Glomerular endothelial cell (primary cell): ENCODE measurements around the gene TOMM6. TPM values are rescaled to one million over a fixed set of nuclear protein-coding genes. Genes with fewer than 3 reads are reported as not detected.
A peak's percentile ranks its signal among the peaks of the same experiment; 100 is the strongest.

ENCODE experiments used
- DNase-seq: peaks from one replicate; pipeline ENCODE4 v3.0.0-alpha.2; 2011; ENCODE audit warnings: low read depth, low spot score; ENCODE audit errors: extremely low read depth
- total RNA-seq: library from RNA; depleted of rRNA; stranded (reverse); fragments of >200 nt; gene quantifications from 2 replicates; pipeline ENCODE4 v1.2.3, GENCODE V29; 2015

The TOMM6 gene
- 169 and 172 TPM in 2 replicates for total RNA-seq

GRCh38 chr6:41787219-41787917, at the start of gene TOMM6:
Gene TOMM6, plus strand, starts transcription at chr6:41787694. Its CDS starts 4 bp downstream, at chr6:41787698.
- DNase-seq: peak; percentile 63

DNA sequence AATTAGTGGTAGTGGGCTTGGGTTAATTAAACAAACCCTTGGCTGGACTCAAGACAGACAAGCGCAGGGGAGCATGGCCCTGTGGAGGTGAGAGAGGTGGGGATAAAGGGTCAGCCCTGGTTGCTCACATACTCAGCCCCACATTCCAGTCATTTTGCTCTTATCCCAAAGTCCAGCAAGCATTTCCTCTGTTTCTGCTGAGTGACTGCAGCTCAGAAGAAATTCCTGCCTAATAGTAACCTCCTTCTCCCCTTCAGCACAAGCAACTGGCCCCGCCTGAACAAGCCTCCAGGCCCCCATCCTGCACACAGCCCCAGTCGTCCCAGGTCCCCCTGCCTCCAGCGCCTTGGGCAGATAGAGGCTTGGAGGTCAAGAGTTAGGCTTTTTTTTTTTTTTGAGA, 48.5 kb upstream of the TOMM6 start:
- DNase-seq: no peak

GRCh38 chr6:41740366-41741162, 46.9 kb upstream of the TOMM6 start:
- no peak for DNase-seq

GRCh38 chr6:41741625-41742490, 45.6 kb upstream of the TOMM6 start:
- DNase-seq: no peak

DNA sequence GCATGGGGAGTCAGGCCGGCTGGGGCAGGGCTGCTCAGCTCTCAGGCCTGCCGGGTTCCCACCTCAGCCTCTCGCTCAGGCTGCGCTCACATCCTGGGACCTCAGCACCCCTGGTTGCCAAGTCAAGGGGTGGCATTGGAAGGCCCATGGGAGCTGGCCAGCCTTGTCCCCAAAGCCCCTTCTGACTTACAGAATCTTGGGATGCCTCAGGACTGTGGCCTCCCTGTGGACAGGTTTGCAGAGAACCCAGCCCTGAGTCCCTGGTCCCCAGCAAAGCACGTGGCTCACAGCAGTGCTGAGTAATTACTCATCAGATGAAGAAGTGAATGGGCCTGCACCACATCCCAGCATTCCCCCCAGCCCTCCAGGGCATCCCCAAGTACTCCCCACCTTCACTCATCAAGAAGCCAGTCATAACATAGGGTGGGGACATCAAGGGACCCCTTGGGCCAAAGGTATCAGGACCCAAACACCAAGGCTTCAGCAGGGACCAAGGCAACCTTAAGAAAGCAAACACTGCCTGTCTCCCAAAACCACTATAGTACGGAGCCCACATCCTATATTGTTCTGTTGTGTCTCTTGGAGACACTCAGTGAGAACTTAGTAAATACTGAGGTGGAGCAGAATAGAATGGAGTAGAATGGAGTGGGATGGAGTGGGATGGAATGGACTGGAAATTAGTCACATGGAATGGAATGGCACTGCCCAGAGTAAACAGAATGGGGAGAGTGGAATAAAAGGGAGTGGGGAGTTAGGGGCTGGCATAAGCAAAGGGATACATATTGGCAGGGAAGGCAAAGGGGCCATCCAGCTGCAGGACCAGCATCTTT, 43.9 kb upstream of the TOMM6 start:
- DNase-seq: no peak

DNA sequence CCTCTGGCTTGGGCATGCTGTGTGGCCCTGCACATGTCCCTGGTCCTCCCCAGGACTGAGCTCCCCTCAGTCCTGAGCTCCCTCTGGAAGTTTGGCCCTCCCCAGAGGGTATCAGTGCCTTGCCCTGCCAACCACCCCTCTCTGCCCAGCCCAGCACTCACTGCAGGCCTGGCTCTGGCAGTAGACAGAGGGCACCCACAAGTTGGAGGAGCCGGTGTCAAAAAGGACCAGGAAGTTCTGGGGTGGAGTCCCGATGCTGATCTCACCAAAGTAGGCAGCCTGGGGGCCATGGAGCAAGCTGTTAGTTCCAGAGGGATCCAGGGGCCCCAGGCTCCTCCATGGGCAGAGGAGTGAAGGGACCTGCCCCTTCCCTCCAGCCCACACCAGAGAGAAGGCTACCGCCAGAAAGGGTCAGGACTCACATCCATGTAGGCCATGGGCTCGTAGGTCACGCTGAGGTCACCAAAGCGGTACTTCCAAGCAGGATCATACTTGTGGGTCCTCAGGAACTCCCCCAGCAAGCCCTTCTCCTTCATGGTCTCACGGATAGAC, 43.2 kb upstream of the TOMM6 start:
- no peak for DNase-seq

- DNase-seq: no peak
These were observed 41.4 kb upstream of the TOMM6 start for GRCh38 chr6:41746107-41746506.

DNA sequence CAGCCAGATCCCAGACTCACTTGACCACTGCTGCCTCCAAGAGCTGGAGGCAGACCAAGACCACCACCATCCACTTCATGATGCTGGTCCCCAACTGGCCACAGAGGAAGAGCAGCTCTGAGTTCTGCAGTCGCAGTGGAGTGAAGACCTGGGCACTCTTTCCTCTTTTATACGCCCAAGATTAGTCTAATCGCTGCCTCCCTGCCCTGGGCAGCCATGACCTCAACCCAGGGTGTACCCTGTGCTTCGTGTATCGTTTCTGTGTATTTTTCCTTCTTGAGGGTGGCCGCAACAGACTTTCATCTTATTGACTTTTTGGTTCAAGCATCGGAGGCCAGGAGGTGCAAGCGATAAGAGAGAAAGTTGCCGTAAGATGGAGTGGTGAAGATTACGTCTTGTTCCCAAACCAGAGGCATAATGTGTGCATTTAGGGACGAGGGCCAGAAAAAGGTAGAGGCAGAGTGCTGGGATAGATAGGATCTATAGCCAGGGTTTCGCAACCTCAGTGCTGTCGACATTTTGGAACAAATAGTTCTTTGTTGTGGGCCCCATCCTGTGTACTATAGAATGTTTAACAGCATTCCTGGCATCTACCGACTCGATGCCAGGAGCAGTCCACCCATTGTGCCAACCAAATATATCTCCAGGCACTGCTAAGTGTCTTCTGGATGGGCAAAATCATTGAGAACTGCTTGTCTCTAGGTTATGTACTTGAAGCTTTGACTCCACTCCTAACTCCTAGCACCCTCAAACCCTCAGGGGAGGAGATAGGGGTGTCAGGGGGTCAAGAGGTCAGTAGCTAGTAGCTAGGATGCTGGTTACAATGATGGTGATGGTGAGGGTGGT, 40.0 kb upstream of the TOMM6 start, which contains the start of gene PGC:
Gene PGC (minus strand): TSS at position 142 of the 846 bp plus-strand sequence. CDS start 63 bp downstream, at position 79.
- DNase-seq: no peak

GRCh38 chr6:41748102-41748477, 39.4 kb upstream of the TOMM6 start:
- DNase-seq: no peak

DNA sequence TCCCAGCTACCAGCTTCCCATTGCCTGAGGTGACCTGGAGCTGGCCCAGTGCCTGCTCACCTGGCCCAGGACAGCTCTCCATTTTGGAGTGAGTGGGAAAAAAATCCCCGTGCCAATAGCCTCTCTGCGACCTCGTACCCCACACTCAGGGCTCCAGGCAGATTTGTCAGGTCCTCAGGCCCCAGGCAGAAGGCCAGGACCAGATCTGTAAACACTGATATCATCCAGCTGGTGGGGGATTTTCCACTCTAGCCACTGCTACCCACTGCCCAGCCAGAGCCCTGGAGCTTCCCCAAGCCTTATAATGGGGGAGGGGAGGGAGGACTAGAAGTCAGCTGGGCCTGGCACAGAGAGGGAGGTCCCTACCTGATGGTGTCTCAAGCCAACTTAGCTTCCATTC, 39.0 kb upstream of the TOMM6 start:
- no peak for DNase-seq

GRCh38 chr6:41750374-41750773, 37.1 kb upstream of the TOMM6 start:
- no peak for DNase-seq

GRCh38 chr6:41755895-41756294, 31.6 kb upstream of the TOMM6 start:
- DNase-seq: no peak

- no peak for DNase-seq
These were observed 31.1 kb upstream of the TOMM6 start for GRCh38 chr6:41756354-41756753.

- DNase-seq: no peak
These were observed 30.2 kb upstream of the TOMM6 start for GRCh38 chr6:41757271-41757670.

GRCh38 chr6:41757931-41758640, 29.4 kb upstream of the TOMM6 start:
- DNase-seq: no peak

DNA sequence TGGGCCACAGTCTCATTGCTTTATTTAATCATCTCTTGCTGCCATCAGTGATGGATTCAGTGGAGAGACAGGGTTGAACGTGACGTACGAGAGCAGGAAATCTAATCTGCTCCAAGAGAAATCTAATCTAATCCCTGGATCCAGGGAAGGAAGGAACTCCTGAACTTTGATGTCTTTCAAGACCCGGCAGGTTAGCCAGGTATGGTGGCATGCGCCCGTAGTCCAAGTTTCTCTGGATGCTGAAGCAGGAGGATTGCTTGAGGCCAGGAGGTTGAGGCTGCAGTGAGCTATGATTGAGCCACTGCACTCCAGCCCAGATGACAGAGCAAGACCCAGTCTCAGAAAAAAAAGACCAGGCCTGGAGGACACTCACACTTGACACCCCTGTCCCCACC, 28.9 kb upstream of the TOMM6 start:
- DNase-seq: no peak

DNA sequence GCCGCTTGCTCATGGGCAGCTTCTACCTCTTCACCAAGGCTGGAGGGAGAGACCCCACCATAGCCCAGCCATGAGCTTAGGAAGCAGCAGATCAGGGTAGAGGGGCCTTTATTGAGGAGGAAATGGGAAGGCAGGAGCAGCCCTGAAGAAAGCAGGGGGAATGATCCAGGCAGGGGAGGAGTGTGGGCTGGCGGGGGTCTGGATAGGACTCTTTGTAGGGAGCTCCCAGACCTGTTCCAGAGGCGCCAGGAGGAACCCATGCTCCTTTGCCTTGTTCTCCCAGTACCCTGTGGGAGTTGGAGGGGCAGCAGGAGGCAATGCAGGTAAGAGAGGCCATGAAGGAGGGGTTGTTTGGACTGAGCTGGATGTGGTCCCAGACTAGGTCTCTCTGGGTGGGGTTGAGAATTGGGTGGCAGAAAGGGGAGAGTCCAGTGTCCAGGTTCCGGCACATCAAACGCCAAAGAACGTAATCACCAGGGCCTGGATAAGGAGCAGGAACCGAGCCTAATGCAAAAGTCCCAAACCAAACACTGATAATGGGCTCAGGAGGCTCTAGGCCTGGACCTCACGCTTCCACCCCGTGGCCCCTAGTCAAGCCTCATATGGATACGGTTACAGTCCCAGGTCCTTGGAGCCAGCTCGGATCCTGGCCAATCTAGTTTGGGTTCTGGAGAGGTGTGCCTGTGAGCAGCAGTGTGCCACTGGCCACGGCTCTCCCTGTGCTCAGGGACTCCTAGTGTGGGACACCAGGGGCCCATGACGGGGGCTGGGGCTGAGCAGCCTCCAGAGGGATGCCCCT, 28.2 kb upstream of the TOMM6 start:
- no peak for DNase-seq
